Stimulated activated CD4-positive, alpha-beta T cell treated with anti-CD3 and anti-CD28 coated beads, Interleukin-1b, Interleukin-23, amount 100 ng/mL, for 24 hours (primary cell): Measurements from ENCODE around the gene SNTB2.
"Not testable (repeated sequence)": the region's sequence is repeated elsewhere in the genome, so short reads cannot be mapped to it uniquely, and the experiment has no call there.

Experiments used
- DNase-seq, 4 experiments: peaks; one replicate each; pipeline ENCODE4 v3.0.0-alpha.2; 2020; ENCODE audit warnings: low read depth in 4 of 4, low spot score in 1 of 4

SNTB2 gene

DNA sequence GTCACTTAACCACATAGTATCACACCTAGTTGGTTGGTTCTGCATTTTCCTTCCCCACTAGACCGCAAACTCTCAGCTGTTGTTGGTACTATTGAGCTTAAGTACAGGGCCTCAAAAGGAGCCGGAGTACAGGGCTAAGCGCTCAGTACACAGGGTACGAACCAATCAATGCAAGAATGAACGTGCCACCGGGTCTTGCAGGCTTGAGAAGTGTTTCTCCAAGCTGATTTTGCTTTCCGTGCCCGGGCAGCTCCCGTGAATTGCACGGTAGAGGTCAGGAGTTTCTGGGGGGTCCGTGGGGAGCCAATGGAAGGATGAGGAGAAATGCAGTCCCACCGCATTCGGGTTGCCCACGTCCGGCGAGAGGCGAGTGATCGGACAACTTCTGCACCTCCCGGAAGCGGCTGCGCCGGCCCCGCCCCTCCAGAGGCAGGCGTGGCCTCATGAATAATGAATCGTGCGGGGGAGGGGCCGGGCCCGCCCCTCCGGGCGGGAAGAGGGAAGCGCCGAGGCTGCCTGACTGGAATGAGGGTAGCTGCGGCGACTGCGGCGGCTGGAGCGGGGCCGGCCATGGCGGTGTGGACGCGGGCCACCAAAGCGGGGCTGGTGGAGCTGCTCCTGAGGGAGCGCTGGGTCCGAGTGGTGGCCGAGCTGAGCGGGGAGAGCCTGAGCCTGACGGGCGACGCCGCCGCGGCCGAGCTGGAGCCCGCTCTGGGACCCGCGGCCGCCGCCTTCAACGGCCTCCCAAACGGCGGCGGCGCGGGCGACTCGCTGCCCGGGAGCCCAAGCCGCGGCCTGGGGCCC lies at the start of gene SNTB2:
SNTB2 (plus strand) TSS at position 523 of the 804 bp plus-strand sequence; CDS start at position 526, 3 bp downstream.
- peak; percentile 58 to 77 (median 68) for DNase-seq

DNA sequence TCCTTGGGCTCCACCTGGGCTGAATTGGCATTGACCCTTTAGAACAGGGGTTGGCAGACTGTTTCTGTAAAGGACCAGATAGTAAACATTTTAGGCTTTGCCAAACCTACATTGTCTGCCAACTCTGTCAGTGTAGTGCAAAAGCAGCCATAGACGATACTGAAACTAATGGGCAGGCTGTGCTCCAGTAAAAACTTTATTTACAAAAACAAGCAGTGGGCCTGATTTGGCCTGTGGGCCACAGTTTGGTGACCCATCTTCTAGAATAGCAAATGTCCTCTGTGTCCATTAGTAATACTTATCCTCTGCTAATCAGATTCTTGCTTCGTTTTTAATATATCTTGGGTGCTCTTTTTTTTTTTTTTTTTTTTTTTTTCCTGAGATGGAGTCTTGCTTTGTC lies 48.4 kb upstream of the SNTB2 start:
- DNase-seq, result no peak

DNA sequence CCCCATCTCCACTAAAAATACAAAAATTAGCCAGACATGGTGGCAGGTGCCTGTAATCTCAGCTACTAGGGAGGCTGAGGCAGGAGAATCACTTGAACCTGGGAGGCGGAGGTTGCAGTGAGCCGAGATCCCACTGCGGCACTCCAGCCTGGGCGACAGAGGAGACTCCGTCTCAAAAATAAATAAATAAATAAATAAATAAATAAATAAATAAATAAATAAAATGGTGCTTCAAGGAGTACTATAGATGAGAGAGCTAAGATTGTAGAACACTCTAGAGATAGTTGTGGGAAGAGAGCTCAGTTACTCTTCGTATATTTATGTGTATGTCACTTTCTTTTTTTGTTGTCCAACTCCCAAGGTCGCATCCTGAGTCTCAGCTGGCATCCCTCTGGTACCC lies 47.5 kb upstream of the SNTB2 start:
- DNase-seq, result not testable (repeated sequence)

DNA sequence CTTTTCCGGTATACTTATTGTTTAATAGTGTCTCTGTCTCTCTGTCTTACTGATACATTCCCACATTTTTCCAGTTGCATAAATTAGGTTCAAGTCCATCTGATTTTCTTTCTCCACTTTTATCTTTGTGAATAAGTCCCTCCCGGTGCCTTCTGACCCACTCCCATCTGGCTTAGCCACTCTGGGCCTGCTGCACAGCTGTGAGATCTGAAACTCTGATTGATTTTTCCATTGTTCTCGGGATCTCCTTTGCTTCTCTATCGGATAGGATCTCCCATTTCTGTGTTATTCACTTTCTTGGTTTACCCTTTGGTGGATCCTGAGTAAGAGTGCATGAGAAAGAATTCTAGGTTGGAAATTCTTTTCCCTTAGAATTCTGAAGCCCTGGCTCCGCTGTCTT lies 46.0 kb upstream of the SNTB2 start:
- no peak for DNase-seq

DNA sequence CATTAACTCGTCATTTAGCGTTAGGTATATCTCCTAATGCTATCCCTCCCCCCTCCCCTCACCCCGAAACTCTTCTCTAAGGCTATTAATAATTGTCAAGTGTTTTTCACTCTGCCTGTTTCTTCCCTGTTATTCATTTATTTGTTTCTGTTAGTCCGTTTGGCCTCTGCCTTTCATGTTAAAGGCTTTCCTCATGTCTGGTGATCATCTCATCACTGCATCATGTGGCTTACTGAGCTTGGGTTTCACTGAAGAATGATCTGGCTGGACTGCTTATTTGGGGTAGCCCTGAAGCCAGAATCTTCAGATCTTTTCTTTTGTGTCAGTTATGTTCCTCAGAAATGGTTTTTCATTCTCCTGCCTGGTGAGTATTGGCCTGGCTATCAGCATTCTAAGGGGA lies 45.0 kb upstream of the SNTB2 start:
- no peak for DNase-seq

DNA sequence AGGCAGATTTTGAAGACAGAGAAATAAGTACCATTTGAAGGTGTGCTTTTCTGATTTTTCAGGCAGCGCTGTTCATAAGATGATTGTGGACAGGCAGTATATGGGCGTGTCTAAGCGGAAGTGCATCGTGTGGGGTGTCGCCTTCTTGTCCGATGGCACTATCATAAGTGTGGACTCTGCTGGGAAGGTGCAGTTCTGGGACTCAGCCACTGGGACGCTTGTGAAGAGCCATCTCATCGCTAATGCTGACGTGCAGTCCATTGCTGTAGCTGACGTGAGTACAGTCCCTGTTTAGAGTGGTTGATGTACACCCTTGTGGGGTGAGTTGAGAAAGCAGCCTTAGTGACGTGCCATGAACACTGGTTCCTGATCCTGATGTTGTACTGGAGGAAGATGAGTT lies 43.8 kb upstream of the SNTB2 start:
- no peak for DNase-seq

DNA sequence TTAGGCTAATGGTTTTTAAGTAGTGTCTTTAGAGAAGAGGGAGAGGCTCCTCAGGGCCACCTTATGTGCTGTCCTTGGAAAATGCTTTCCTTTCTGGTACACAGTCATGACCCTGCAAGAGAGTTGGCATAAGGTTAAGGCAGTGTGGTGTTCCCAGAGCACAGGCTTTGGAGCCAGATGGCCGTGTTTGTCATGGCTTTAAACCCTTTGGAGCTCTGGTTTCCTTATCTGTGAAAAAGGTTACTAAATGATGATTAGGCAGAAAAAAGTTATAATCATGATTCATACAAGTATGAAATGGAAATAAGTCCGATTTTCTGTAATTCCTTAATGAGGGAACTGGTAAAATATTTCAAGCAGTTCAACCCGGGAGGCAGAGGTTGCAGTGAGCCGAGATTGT lies 41.3 kb upstream of the SNTB2 start:
- DNase-seq, result no peak

DNA sequence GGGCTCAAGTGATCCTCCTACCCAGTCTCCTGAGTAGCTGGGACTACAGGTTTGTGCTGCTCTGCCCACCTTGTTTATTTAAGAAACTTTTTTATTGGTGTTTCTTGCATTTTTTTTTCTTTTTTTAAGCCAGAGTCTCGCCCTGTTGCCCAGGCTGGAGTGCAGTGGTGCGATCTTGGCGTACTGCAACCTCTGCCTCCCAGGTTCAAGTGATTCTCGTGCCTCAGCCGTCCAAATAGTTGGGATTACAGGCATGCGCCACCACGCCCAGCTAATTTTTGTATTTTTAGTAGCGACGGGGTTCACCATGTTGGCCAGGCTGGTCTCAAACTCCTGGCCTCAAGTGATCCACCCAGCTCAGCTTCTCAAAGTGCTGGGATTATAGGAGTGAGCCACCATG lies 37.3 kb upstream of the SNTB2 start:
- DNase-seq, result not testable (repeated sequence)

DNA sequence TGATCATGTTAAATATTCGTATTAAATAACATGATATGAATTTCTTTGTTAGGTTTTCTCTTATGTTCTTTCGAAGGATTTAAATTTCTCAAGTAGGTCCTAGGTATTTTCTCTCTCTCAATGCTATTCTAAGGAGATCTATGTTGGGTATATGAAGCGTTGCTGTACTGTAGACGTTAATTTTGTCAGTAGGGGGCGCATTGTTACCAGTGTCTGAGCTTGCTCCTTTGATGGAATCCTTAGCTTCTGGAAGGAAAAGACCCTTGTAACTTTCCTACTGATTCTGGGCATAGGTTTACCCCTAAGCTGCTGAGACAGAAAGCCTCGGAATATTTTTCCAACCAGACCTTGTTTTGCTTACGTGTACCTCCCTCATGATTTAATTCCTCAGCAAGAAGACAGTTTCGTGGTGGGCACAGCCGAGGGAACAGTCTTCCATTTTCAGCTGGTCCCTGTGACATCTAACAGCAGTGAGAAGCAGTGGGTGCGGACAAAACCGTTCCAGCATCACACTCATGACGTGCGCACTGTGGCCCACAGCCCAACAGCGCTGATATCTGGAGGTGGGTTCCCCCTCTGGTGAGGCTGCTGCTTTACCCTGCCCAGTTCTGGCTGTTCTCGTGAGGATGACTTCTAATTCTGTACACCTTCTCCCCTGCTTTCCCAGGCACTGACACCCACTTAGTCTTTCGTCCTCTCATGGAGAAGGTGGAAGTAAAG lies 36.7 kb upstream of the SNTB2 start:
- DNase-seq, result peak in 2 of 4 experiments; percentile 28

DNA sequence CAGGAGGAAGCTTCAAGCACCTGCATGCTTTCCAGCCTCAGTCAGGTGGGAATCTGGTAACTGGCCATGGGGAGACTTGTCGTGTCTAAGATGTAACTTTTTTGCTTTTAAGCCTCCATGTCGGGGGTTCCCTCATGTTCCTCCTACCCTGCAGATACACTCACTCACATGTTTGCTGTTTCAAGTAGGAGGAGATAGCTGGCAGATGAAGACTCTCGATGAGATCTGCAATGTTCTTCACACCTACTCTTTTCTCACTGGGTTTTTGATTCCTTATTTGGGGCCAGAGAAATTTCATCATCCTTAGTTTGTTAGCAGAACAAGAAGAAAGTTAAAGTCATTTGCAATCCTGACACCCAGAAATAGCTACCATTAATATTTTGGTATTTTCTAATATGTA lies 29.8 kb upstream of the SNTB2 start:
- DNase-seq, result no peak

DNA sequence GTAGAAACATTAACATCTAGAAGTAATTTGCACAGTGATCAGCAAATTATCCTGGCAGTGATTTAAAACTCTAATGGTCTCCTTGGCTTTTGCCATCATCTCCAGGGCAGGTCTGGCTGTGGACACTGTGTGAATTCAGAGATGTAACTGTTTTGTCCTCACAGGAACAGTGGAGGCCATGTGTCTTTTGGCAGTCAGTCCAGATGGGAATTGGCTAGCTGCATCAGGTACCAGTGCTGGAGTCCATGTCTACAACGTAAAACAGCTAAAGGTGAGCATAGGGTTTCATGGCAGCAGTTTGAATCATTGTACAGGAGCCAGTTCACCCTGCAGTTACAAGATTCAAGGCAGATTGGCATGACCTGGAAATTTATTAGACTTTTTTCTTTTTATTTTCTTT lies 26.8 kb upstream of the SNTB2 start:
- no peak for DNase-seq

DNA sequence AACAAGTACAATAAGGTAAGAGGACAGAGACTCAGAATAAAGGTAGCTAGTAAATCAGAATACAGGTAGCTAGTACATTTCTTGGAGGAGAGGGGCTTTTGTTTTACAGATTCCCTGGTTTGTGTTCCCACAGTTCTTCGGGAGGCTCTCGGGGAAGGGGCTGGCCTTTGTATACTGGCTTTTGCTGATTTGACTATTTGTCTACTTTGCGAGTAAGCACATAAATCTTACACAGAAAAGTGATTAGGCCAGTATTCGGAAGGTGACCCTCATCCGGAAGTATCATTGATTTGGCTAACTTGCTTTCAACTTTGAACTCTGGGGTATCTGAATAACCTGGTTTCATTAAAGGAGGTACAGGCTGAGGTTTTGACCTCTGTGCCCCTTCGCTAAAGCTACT lies 21.4 kb upstream of the SNTB2 start:
- no peak for DNase-seq

DNA sequence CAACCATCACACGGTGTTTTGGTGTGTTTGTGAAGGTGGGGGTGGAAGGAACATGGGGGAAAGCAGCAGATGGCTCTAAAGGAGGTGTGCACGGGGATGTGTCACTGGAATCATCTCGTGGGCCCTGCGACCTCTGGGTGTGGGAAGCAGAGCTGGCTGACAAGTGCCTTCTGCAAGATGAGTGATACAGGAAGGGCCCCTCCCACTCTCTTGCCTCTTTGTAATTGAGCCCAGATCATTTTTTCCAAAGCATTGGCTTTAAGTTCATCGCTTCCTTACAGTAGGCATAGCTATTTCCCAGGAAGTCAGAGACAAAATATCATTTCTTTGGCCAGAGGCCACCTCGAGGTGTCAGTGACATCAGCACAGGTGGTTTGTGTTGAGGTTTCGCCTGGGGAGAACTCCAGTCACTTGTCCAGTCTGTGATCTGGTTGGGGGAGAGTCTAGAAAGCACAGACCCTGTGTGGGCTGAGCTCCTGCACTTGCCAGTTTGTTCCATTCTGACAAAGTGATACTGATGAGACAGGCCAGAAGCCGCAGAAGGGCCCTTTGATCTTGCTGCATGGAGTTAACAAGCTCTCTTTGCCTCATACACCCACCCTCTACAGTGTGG lies 20.6 kb upstream of the SNTB2 start:
- DNase-seq, result peak; percentile 41 to 73 (median 58)

DNA sequence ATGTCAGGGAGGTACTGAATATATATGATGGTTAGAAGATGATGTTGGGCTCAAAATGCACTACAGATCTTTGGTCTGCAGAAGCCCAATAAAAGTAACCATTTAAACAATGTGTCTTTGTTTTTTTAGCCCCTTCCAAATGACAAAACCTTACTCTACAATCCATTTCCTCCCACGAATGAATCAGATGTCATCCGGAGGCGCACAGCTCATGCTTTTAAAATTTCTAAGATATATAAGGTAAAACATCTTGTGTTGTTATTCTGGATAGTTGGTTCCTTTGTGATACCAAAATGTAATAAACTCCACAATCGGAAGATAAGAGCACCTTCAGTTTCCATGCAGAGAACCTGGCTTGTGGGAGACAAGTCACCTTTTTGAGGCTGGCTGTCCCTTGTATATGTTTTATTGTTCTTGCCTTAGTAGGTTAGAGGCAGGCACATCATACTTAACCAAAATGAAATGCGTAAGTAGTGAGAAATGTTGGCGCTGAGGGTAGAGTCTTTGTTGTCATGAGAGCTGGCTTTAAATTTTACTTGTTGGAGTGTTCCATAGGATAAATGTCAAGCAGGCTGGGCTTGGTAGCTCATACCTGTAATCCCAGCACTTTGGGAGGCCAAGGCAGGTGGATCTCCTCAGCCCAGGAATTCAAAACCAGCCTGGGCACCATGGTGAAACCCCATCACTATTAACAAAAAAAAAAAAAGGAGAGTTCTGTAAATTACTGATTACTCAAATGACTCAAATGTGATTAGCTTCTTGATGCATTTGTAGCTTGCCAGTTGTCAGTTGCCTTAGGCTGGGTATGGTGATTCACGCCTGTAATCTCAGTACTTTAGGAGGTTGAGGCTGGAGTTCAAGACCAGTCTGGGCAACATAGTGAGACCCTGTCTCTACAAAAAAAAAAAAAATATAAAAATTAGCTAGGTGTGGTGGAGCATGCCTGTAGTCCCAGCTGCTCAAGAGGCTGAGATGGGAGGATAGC lies 19.7 kb upstream of the SNTB2 start:
- DNase-seq, result no peak

DNA sequence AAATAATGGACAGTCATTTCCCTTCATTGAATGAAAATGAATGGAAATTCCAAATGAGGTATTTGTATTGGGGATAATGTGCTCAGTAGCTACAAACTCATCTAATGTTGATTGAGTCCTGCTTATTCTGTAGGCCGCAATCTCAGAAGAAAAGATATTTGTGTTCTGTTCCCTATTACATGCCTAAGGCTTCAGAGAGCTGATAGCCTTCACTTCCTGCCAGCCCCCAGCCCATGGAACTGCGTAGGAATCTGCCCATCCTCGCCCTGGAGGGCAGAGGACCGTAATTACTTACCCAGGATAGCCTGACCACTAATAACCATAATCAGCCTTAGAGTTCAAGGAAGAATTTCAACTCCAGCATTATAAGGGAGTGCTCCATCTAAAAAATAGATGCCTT lies 17.9 kb upstream of the SNTB2 start:
- DNase-seq, result no peak

DNA sequence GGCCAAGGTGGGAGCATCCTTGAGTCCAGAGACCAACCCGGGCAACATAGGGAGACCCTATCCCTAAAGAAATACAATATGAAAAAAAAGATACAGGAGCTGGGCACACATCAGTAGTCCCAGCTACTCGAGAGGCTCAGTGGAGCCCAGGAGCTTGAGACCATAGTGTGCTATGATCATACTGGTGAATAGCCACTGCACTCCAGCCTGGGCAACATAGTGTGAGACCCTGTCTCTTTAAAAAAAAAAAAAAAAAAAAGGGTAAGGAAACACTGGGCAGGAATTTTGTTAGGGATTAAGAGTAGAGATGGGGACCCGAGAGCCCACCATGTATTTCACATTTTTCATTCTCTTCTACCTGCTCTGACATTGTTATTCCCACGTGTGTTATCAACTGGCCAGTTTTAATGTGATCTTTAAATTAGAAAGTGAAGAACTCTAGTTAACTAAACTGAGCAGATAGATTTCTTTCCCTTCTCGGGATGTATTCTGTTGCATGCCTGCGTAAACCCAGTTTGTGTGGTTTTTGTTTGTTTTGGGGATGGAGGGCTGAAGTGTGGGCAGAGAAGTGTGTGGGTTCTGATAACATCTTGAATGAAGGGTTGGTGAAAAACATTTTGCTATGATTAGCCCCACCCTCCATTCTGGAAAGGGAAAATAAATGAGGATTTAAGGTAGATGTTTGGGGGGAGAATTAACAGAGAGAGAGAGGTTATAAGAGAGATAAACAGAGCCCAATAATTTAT lies 17.2 kb upstream of the SNTB2 start:
- DNase-seq, result no peak

DNA sequence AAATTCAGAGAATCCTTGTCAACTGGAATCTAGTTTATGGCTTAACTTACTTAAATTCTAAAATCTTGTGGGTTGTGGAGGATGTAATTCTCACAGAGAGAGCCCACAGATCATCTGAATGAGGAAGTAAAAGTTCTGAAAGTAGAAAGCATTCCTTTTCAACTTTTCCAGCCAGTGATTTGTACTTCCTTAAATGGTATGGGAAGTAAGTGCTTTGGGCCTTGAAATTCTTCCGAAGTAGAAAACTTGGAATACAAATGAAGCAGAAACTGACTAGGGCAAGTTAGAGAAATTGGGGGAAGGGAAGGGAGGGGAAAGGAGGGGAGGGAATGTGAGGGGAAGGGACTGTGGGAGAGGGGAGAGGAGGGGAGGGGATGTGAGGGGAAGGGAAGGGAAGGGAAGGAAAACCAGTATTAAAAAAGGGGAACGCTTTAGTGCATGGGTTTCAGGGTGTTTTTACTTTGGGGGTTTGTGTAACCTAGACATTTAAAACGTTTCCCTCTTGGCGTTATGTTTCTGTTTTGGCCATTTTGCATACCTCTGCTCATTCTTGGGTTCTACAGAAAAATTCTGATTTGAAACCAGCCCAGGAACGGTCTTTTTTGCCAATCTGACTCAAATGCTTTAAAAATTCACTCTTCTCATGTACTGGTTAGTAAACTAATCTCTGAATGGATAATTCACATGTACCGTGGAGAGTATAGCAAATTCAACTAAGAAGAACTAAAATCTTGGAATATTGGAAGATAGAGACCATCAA lies 15.5 kb upstream of the SNTB2 start:
- DNase-seq, result no peak

DNA sequence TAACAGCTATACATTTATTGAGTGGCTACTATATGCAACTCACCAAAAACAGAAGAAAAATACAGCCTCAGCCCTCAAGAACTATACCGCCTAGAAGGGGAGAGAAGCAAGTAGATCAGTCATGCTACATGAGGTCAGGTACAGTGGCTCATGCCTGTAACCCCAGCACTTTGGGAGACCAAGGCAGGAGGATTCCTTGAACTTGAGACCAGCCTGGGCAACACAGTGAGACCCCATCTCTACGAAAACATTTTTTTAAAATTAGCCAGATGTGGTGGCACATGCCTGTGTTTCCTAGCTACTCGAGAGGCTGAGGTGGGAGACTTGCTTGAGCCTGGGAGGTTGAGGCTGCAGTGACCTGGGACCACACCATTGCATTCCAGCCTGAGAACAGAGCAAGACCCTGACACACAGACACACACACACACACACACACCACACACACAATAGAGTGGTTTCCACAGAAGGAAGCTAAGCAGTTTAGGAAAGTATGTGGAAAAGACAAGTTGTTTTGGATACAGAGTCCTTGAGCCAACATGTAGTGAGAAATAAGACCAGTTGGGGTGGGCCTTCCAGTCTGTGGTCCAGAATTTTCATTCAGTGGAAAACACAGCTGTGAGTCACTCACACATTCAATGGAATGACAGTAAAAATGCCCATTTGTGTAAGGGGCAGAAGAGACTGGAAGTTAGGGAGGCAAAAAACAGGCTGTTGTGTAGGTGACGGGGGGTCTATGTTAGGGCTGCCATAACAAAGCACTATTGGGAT lies 10.7 kb upstream of the SNTB2 start:
- DNase-seq, result no peak
